NB4 (cell line): ENCODE results near the gene MAMDC4.
"Not testable (repeated sequence)": the region's sequence is repeated elsewhere in the genome, so short reads cannot be mapped to it uniquely, and the experiment has no call there.

ENCODE experiments used
- CTCF ChIP-seq: IDR thresholded peaks from one replicate; pipeline ENCODE4 v1.5.1; 2012; ENCODE audit warnings: low read depth, low read length
- POLR2A ChIP-seq: IDR thresholded peaks from 2 replicates; pipeline ENCODE4 v1.6.1; 2011; ENCODE audit warnings: mild to moderate bottlenecking; ENCODE audit not compliant: insufficient read length; ENCODE audit errors: extremely low read depth

DNA sequence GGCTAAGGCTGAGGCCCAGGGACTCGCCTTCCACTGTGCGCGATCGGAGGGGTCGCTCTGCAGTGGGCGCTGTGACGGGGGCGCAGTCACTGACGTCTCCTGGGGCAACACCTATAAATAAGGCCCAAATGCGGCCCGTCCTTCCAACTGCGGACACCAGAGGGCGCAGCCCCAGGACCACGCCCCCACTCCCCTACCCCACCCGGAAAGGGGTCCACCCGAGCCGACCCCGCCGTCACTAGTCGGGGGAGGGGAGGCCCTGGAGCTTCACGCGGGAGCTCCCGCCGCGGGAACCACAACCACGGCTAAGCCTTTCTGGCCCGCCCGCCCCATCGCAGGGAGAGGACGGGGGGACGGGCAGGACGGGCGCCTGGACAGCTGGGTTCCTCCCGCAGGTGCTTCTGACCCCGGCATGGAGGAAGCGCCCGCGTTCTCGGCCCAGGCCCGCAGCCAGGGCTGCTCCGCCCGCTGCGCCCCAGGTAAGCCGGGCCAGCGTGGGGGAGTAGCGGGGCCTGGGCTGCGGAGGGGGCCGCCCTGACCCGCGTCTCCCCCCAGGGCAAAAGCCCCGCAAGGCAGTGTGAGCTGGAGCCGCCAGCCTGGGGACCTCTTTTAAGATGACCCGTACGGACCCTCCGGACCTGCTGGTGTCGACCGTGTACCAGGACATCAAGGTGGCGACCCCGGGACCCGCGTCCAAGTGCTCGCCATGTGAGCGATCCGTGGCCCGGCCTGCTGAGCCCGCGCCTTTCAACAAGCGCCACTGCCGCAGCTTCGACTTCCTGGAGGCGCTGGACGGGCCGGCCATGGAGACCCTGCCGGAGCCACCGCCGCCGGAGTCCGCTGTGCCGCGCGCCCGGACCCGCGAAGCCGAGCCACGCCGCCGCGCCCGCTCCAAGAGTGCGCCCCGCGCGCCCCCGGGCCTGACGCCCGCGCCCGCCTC, 8.1 kb upstream of the MAMDC4 start:
- not testable (repeated sequence) for TF ChIP-seq POLR2A
- TF ChIP-seq CTCF, result peak; percentile 21
